Measurements from ENCODE around the gene ZFP91.

ZFP91 gene

GRCh38 chr11:58631378-58631777 is 52.5 kb downstream of the ZFP91 start:
- DNase-seq = no peak

DNA sequence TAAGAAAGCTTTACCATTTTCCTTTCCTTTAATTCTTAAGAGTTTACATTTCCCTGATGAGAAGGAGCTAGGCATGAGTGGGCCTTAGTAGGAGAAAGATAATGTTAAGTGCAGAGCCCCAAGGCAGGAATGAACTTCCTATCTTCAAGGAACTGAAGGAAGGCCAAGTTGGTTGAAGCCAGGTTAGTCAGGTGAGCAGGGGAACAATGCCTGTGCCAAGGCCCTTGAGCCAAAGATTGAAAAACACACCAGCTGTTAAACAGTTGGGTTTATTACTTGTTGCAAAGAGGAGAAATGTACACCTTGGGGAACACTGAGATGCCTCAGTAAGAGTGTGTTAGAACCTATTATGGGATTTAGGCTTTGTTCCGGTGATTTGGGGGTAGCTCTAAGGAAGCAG is 53.6 kb downstream of the ZFP91 start:
- DNase-seq = no peak

GRCh38 chr11:58636587-58636986 is 57.7 kb downstream of the ZFP91 start:
- no peak for DNase-seq

DNA sequence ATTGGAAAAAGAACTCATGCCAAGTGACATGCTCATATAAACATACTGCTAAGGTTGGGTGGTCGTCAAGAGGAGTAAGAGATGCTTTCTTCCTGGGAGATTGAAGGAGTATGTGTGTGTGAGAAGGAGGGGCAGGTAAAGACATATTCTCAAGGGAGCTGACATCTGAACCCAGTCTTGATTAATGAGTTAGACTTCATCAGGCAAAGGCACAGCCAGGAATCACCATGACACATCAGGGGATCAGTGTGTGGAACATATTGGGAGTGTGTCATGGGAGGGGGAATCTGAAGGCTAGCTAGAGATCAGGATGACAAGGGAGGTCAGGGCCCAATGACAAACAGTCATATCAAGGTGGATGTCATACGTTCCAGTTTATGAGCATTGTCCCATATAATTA is 58.5 kb downstream of the ZFP91 start:
- DNase-seq = no peak

GRCh38 chr11:58639103-58639502 is 60.2 kb downstream of the ZFP91 start:
- DNase-seq = no peak

GRCh38 chr11:58639669-58640068 is 60.8 kb downstream of the ZFP91 start:
- DNase-seq = no peak

DNA sequence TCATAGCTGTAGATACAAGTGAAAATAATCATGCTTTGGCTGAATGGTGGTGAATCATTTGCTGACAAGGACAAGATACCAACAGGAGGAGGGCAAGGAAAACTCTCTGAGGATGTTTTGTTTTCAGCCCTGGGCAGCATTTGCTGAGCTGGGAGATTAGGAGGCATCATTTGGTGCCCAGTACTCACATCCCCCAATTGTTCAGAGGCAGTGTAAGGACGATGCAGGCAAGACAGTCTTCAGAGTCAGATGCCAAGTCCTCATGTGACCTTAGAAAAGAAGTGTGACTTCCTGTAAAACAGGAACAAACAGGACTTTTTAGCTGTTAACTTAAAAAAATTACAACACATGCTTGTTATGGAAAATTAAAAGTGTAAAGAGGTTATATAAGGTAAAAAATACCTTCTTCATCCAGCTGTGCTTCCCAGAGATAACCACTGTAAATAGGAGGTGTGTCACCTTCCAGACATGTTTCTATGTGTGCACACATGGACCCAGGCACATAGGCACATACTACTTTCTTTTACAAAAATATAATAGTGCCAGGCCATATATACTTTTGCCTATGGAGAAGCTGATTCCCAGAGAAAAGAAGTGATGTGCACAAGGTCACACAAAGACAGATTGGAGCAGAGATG is 61.6 kb downstream of the ZFP91 start:
- no peak for DNase-seq

DNA sequence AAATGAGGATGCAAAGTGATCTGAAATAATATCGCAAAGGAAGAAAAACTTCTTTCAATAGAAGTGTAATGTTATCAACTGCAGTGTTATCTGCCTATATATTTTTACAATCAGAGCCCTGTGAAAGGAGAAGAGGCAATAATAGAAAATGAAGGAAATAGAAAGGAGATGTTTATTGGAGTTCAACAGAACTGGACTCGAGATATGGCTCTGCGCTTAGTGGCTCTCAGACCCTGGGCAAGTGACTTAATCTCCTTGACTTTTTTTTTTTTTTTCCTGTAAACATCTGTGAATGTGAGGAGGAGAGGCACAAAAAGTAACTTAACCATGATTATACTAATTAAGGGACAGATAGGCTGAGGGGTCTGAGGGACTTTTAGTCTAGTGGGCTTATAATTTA is 62.5 kb downstream of the ZFP91 start:
- DNase-seq = no peak

- DNase-seq = no peak
Measured at GRCh38 chr11:58641803-58642581, 63.1 kb downstream of the ZFP91 start.

GRCh38 chr11:58645854-58646253 is 67.0 kb downstream of the ZFP91 start:
- no peak for DNase-seq

DNA sequence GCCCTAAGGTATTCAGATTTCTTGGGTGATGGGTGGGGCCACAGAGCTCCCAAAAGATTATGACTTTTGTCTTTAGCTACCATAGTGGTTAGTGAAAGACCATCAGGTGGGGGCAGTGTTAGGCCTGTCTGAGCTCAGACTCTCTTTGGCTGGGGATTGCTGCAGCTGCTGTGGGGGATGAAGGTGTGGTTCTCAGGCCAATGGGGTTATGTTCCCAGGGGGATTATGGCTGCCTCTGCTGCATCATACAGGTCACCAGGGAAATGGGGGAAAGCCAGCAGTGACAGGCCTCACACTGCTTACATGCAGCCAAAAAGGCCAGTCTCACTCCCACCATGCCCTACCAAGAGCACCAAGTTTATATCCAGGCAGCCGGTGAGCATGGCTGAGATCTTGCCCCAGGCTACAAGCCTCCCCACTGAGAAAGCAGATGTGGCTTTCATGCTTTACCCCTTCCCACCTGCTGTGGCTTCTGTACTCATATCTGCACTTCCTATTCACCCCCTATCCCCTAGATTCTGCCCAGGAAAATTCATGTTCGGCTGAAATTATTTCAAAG is 68.4 kb downstream of the ZFP91 start:
- DNase-seq = no peak

DNA sequence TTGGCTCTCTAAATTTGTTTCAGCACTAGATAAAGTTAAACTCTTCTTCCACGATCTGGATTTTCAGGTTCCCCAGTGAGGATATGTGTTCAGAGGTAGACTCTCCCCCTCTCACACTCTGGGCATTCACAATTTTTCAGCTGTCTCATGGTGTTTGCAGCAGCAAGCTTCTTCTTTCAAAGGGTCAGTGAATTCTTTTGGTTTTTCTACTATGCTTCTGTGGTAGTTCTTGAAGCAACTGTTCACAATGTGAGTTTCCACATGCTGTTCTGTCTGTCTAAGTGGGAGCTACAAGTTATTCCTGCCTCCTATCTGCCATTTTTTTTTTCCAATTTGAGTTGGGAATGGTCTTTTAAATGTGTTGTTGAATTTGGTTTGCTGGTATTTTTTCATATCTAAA is 69.0 kb downstream of the ZFP91 start:
- no peak for DNase-seq

DNA sequence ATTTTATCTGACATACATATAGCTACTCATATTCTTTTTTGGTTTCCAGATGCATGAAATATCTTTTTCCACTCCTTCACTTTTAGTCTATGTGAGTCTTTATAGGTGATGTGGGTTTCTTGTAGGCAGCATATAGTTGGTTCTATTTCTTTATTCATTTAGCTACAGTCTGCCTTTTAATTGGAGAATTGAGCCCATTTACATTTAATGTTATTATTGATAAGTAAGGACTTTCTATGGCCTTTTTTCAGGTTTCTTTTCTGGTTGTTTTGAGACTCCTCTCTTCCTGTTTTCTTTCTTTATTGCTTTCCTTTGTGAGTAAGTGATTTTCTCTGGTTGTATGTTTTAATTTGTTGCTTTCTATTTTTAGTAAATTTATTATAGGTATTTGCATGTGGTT is 70.8 kb downstream of the ZFP91 start:
- DNase-seq = no peak

- no peak for DNase-seq
Measured at GRCh38 chr11:58650496-58650895, 71.6 kb downstream of the ZFP91 start.

GRCh38 chr11:58652726-58653280 is 73.9 kb downstream of the ZFP91 start:
- no peak for DNase-seq

- DNase-seq = peak; percentile 64
Measured at GRCh38 chr11:58654079-58654907, 75.4 kb downstream of the ZFP91 start.

DNA sequence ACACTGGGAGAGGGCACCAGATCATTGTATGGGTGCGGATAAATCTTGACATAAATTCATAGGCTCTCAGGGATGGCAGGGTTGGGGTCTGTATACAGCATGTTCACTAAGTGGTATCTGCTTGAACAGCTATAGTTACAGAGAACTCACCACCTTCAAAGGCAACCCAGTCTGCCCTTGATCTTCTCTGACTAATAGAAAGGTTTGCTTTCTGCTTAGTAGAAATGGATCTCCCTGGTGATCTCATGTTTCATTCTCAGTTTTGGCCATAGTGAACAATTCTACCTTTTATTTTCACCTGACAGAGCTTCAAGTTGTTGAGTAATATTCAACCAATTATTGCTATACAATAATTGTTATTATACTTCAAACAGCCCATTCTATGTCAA is 76.0 kb downstream of the ZFP91 start:
- no peak for DNase-seq

DNA sequence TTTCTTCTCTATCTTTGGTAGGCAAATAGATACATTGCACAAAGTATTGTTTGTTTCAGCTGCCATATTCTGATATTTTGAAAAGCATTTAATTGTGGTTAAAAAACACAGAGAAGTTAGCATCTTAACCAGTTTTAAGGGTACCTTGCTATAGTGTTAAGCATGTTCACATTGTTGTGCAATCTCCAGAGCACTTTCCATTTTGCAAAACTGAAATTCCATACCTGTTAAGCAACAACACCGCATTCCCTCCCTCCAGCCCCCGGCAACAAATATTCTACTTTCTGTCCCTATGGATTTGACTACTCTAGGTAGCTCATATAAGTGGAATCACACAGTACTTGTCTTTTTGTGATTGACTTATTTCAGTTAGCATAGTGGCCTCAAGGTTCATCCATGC is 77.5 kb downstream of the ZFP91 start:
- no peak for DNase-seq

DNA sequence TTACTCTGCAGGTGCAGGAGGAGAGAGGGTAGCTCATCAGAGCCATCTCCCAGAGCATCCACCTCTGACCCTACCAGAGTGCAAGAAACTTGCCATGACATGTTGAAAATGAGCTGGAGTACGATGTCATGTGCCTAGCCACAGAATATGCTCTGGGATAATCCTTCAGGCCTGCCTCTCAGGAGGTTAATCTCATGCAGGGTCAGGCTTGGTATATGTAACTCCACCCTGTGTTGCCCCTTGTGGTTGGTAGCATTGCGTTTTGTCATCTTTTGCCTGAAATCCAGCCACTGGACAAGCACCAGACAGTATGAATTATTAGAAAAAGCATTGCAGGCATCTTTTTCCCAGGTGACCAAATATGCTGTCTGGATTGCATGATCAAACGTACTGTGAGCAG is 79.8 kb downstream of the ZFP91 start:
- no peak for DNase-seq

GRCh38 chr11:58659404-58659803 is 80.5 kb downstream of the ZFP91 start:
- no peak for DNase-seq

DNA sequence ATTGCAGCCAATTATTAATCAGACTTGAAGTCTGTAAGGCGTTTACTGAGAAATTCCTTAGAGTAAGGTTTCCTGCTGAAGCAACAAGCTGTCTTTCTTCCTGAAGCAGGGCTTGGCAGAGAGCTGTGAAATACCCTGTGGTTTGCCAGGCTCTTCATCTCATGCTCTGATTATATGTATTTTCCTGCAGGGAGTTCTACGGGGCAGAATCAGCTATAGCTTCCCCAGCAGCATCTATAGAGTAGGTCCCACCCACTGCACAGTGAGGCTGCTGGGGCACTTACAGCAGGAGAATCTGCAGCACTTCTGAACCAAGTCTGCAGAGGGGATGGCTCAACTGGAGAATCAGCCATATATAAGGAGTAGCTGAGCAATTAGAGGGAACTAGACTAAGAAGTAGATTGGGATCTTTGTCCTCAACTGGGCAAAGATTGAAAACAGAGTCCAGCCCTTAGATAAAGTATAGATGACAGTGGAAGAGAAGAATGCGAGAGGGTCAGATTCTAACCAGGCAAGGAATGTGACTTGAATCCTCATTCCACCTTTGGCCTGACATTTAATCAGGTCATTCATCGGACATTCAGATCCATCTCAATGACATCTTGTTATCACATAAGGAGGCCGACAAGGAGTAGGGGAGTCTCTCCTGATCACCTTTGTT is 81.2 kb downstream of the ZFP91 start:
- no peak for DNase-seq
